ENCODE measurements around the gene CNN2.

CNN2 gene

DNA sequence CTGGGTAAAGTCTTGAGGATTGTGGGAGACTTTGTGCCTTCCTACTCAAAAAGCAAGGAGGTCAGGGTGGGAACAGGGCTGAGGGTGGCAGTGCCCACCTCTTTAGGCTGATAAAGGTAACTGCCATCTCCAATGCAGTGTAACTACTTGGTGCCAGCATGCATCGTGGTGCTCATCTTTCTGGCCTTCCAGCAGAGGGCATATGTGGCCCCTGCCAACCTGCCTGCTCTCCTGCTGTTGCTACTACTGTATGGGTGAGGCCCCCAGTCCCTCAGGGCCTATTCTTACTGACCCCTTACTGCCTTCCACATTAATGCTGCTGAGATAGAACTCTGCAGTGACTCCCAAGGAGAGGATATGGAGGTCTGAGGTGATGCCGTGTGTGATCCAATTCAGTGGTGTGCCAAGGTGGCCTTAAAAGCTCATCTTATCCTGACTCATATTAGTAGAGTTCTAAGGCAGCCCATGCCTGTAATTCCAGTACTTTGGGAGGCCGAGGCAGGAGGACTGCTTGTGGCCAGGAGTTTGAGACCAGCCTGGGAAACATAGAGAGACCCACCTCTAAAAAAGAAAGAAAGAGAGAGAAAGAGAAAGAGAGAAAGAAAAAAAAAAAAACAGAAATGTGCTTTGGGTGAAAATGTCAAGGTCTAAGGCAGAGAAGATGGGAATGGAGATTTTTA lies 30.9 kb downstream of the CNN2 start:
- Histone ChIP-seq H3K27ac (peak overlapping the region in 1 of 21 experiments; percentile 29), H3K4me3 (no peak overlapping the region)

DNA sequence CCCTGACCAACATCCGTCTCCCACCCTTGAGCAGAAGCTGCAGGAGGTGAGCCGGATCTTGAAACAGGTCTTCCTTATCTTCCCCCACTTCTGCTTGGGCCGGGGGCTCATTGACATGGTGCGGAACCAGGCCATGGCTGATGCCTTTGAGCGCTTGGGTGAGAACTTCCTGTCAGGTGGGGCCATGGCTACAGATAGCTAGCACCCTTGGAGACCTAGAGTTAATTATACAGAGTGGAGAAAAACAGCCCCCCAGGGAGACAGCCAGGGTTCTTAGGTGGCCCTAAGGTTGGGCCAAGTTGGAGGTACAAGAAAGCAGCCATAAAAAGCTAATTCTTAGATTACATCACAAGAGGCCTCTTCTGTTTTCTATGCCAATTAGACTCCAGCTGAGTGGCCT lies 31.7 kb downstream of the CNN2 start:
- H3K4me3 ChIP-seq, result no peak overlapping the region

DNA sequence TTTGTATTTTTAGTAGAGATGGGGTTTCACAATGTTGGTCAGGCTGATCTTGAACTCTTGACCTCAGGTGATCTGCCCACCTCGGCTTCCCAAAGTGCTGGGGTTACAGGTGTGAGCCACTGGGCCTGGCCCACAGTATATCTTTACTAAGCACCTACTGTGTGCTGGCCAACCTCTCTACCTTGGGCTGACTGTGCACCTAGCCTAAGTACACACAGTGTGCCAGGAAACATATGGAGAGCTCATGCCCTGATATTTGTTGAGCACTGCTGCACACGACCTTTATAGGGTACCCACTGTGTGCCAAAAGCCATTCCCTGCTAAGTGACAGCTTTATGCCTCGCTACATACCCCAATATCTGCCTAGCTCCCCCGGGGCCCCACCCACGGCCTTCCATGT lies 34.3 kb downstream of the CNN2 start:
- Histone ChIP-seq H3K27ac (no peak overlapping the region), H3K4me3 (no peak overlapping the region)

More for the DNA sequence above, 31.7 kb downstream of the CNN2 start:
- no peak overlapping the region for H3K27ac ChIP-seq

DNA sequence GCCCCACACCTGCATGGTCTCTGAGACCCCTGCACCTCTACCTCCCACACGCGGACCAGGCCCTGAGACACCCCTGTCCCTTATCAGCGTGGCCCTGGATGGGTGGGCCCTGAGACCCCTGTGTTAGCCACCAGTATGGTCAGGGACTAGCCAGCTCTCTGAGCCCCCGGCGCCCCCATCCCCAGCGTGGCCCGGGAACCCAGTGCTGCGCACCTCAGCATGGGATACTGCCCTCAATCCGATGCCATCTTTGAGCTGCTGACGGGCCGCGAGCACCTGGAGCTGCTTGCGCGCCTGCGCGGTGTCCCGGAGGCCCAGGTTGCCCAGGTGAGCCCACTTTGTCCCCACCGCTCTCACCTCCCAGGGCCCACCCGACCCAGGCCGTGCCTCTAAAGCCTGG lies 35.6 kb downstream of the CNN2 start:
- H3K4me3 ChIP-seq, result no peak overlapping the region
- no peak overlapping the region for H3K27ac ChIP-seq

DNA sequence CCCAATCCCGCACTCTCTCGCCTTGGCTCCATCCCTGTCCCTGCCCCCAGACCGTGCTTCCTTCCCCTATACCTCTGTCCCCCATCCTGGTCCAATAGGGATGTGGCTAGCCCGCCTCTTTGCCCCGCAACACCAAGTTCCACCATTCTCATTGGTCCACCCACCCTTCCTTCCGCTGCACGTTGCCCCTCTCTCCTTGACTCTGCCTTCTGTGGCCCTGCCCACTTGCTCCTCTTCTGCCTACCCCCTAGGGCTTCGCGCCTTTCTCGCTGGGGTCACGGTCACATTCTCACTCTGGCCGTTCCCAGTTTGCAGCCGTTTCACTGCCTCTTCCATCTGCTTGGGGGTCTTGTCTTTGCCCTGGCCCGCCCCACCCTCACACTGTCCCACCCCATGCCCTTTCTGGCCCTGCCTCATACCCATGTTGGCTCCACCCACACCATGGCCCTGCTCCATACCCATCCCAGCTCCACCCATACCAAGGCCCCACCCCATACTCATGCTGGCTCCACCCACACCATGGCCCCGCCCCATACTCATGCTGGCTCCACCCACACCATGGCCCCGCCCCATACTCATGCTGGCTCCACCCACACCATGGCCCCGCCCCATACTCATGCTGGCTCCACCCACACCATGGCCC lies 36.1 kb downstream of the CNN2 start:
- no peak overlapping the region for H3K27ac ChIP-seq
- no peak overlapping the region for H3K4me3 ChIP-seq

DNA sequence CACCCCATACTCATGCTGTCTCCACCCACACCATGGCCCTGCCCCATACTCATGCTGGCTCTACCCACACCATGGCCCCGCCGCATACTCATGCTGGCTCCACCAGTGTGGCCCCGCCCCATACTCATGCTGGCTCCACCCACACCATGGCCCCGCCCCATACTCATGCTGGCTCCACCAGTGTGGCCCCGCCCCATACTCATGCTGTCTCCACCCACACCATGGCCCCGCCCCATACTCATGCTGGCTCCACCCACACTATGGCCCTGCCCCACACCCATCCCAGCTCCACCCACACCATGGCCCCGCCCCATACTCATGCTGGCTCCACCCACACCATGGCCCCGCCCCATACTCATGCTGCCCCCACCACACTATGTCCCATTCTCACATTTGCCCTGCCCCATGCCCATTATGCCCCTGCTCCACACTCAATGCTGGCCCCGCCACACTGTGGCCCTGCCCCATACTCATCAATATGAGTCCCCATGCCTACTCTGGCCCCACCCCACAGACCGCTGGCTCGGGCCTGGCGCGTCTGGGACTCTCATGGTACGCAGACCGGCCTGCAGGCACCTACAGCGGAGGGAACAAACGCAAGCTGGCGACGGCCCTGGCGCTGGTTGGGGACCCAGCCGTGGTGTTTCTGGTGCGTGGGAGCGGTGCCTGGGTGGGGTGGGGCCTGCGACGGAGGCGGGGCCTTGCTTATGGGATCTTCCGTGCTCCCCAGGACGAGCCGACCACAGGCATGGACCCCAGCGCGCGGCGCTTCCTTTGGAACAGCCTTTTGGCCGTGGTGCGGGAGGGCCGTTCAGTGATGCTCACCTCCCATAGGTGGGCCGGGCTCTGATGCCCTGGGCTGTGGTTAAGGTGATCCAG lies 36.9 kb downstream of the CNN2 start:
- no peak overlapping the region for H3K27ac ChIP-seq

DNA sequence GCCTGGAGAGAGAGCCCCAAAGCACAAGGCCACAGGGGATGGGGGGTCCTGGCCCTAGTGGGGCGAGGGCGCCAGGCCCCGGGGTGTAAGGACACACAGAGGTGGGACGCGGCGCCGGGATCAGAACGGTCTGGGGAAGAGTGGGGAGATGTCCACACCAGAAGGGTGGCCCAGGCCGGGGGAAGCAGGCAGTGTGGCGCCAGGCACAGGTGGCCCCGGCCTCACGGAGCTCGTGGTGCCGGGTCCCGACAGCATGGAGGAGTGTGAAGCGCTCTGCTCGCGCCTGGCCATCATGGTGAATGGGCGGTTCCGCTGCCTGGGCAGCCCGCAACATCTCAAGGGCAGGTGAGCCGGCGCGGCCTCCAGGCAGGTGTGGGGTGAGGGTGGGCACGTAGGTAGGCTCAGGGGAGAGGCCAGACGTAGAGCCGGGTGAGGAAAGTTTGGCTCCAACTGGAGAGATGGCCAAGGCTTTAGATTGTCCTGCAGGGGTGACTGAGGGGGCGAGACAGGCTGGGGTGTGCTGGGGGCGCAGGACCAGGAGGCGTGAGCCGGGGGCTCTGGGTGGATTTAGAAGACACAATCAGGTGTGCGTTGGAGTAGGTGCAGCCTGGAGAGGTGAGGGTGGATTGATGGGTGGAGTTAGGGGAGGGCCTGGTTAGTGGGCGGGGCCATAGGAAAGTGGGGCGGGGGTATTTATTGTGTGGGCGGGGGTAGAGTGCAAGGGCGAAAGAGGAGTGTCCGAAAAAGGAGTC lies 37.7 kb downstream of the CNN2 start:
- no peak overlapping the region for H3K27ac ChIP-seq
- no peak overlapping the region for H3K4me3 ChIP-seq

More for the DNA sequence above, 36.9 kb downstream of the CNN2 start:
- no peak overlapping the region for H3K4me3 ChIP-seq

DNA sequence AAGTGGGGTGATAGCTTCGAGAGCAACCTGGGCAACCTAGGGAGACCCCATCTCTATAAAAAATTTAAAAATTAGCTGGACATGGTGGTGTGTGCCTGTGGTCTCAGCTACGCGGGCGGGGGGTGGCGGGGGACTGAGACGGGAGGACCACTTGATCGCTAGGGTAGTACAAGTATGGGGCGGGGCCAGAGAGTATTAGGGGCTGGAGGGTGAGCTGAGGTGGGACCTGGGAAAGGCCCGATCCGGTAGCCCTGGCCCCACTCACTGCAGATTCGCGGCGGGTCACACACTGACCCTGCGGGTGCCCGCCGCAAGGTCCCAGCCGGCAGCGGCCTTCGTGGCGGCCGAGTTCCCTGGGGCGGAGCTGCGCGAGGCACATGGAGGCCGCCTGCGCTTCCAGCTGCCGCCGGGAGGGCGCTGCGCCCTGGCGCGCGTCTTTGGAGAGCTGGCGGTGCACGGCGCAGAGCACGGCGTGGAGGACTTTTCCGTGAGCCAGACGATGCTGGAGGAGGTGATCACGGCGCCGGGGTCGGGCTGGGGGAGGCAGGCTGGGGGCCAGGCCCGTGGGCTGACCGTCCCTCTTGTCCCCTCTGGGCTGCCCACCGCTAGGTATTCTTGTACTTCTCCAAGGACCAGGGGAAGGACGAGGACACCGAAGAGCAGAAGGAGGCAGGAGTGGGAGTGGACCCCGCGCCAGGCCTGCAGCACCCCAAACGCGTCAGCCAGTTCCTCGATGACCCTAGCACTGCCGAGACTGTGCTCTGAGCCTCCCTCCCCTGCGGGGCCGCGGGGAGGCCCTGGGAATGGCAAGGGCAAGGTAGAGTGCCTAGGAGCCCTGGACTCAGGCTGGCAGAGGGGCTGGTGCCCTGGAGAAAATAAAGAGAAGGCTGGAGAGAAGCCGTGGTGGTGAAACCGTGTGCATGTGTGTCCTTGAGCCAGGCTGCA lies 38.5 kb downstream of the CNN2 start:
- Histone ChIP-seq H3K4me3 (no peak overlapping the region), H3K27ac (peak overlapping the region in 5 of 21 experiments; percentile 8 to 37 (median 27))

DNA sequence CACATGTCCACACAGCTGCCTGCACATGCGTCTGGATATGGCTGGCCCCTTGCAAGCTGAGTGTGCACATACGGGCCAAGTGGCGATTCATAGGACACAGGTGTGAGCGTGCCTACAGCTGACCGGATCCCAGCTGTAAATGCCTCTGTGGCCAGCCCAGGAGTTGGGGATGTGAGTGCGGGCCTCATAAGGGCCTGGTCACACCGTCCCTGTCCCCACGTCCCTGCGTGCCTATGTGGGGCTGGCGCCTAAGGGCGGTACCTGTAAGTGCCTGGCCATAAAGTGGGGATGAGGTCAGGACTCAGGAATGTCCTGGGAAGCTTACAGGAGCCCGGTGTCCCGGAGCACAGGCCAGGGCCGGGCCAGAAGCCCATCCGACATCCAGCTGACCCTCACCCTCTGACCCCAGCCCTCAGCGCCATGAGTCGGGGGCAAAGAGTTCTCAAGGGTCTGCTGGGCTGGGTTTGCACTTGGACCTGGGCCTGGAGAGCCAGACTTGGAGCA lies 39.2 kb downstream of the CNN2 start:
- H3K27ac ChIP-seq, result peak overlapping the region in 1 of 21 experiments; percentile 27
- H3K4me3 ChIP-seq, result no peak overlapping the region

DNA sequence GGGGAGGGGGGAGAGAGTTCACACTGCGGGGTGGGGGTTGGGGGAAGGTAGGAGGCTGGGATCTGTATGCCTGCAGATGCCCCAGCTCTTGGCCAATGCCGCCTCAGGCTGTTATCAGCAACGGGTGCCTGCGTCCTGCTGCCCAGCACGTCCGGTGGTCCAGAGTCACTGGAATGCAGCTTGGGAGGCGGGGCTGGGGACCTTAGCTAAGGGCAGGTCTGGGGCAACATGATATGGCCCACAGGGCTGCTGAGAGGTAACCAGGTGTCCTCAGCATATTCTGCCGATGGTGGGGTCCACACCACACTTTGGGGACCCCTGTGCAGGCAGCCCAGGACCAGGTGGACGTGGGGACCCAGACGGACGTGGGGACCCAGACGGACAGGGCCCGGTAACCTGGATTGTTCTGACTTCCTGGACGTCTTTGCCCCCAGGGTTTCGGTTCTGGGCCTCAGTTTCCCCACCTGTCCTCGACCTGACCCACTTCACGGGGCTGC lies 39.9 kb downstream of the CNN2 start:
- peak overlapping the region in 6 of 7 experiments; percentile 39 to 62 (median 53) for H3K4me3 ChIP-seq
- H3K27ac ChIP-seq, result peak overlapping the region in 14 of 21 experiments; percentile 65 to 100 (median 88)

DNA sequence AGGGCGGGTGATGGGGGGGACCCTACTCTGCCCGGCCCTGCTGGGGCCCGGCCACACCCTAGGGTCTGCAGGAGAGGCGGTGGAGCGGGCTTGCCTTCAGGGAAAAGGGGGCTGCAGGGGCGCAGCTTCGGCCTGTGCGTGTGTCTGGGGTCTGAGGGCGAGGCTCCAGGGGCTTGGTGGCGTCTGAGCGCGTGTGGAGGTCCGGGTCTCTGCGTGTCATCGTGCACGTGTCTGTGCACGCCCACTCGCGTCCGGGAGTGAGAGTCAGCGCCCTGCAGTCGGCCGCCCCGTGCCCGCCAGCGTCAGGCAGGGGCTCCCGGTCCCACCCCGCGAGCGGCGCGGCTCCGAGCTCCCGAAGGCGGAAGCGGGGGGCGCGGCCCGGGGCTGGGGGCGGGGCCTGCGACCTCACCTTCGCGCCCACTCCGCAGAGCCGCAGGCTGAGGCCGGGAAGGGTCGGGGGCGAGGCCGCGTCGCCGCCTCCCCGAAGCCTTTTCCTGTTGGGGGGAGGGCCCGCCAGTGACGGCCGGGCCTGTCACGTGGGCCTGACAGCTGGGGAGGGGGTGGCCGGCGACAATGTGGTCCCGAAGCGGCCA lies 40.4 kb downstream of the CNN2 start, which contains the start of gene ARHGAP45:
Gene ARHGAP45 (plus strand): TSS at position 420 of the 593 bp plus-strand sequence. CDS start 239 bp downstream, outside the sequence.
- Histone ChIP-seq H3K4me3 (peak within 1 kb of the TSS; percentile 39 to 62 (median 53)), H3K27ac (peak within 1 kb of the TSS; percentile 14 to 100 (median 83))

DNA sequence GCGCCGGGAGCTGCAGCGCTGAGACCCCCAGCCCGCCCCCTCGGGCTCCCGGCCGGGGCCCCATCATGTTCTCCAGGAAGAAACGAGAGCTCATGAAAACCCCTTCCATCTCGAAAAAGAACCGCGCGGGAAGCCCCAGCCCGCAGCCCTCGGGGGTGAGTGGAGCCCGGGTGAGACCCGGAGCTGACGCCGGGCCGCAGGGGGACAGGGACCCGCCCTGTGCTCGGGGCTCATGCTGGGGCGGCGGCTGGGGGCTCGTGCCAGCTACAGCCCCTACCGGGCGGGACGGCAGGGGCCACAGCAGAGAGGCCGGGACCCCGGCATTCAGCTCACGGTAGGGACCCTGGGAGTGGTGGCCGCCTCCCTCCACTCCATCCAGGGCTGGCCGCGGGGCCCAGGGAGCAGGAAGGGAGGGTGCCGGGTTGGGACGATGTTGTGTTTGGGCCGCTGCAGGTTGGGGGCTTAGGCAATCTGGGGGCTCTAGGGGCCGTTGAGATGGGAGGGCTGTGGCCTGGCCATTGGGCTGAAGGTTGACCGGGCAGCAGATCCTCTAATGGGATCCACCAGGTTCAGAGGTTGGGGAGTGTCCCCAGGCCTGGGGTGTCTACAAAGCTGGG lies 41.0 kb downstream of the CNN2 start:
- H3K4me3 ChIP-seq, result peak overlapping the region; percentile 39 to 62 (median 53)
- peak overlapping the region; percentile 14 to 100 (median 83) for H3K27ac ChIP-seq

DNA sequence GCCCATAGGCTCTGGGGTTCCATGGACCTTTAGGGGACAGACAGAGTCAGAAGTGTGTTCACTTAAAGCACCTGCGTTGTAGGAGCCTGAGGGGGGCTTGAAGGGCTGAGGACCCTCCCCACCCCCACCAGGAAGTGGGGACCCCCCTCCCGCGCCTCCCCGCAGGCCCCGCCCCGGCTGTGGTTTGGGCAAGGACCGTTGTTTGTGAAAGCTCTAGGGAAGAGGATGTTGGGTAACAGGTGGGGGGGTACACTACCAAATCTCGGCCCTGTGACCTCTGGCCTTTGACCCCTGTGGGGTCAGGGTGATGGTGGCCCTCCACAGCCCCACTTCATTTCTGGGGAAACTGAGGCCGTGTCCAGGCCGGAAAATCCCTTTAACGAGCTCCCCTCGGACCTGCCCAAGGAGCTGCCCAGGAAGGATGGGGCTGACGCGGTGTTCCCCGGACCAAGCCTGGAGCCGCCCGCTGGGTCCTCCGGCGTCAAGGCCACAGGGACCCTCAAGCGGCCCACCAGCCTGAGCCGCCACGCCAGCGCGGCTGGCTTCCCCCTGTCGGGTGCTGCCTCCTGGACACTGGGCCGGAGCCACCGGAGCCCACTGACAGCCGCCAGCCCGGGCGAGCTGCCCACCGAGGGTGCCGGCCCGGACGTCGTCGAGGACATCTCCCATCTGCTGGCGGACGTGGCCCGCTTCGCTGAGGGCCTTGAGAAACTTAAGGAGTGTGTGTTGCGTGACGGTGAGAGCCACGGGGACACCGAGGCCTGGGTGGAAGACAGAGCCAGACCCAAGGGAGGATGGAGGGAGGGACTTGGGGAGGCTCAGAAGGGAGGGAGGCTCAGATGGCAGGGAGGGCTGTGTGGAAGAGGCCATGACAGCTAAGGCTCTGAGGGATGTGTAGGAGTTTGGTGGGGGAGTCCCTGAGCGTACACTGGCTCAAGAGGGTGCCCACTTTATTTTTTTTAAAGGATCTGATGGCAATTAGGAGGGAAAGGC lies 41.9 kb downstream of the CNN2 start:
- H3K4me3 ChIP-seq, result peak overlapping the region; percentile 39 to 62 (median 53)
- peak overlapping the region in 20 of 21 experiments; percentile 14 to 100 (median 84) for H3K27ac ChIP-seq

DNA sequence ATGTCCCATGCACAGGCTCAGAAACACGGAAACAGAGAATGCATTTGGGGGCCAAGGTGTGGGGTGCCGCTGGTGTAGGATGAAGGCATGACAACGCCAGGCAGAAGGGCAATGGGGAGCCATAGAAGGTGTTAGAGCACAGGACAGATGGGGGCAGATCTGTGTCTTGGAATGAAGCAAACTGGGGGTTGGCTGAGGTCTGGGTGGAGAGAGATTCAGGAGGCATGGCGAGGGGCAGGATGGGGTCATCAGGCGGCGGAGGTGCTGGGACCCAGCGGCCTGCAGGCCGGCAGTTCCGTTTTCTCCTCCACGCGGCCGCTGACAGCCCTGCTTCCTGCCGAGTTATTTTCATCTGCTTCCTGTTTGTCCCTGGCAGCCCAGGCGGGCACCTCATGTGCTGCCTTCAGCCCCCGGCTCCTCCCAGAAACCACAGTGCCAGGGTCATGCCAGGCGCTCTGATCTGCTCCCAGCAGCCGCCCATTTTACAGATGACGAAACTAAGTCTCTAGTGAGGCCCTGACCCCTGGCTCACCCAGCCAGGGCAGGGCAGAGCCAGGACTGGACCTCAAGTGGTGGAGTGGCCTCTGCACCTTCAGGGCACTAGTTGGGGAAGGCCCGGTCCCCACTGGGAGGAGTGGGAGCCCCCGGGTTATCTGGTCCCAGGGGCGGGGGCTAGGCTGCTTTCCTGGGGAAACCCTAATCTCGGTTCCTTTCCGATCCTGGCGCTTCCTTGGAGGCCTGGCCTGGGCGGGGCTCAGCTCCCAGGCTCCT lies 42.8 kb downstream of the CNN2 start:
- Histone ChIP-seq H3K27ac (peak overlapping the region in 15 of 21 experiments; percentile 14 to 100 (median 88)), H3K4me3 (peak overlapping the region; percentile 39 to 62 (median 53))

DNA sequence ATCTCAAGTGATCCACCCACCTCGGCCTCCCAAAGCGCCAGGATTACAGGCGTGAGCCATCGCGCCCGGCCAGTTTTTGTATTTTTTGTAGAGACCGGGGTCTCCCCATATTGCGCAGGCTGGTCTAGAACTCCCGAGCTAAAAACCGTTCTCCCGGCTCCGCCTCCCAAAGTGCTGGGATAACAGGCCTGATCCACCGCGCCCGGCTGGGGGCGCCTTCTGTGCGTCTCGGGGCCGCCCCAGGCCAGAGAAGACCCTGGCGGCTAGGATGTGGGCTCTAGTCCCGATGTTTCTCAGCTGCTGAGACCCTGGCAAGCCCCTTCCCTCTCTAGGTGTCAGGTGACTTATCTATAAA lies 44.1 kb downstream of the CNN2 start:
- no peak overlapping the region for H3K4me3 ChIP-seq
- H3K27ac ChIP-seq, result no peak overlapping the region
